Measurements from ENCODE around the gene MTOR.

GRCh38 chr1:11198851-11199594, 63.3 kb downstream of the MTOR start:
- TF ChIP-seq CTCF (IDR thresholded peaks at IDR 0.05), result no peak
- no peak for TF ChIP-seq POLR2A (IDR thresholded peaks at IDR 0.05)

Data from thyroid gland (tissue), 4 donors.